GM13977 (cell line): ENCODE data around the gene CD46.

Experiments
- DNase-seq: peaks from one replicate; pipeline ENCODE4 v3.0.0; 2012; ENCODE audit warnings: low spot score
- CTCF ChIP-seq: IDR thresholded peaks from 2 replicates; pipeline ENCODE4 v1.5.1; 2012; ENCODE audit warnings: mild to moderate bottlenecking, control low read depth; ENCODE audit not compliant: insufficient read depth; ENCODE audit errors: extremely low read depth, missing control alignments
- in situ Hi-C: fragments of 300-500 bp; cut with MboI; formaldehyde crosslinking; loops from one replicate; pipeline ENCODE4 v1.12.0; 2022; ENCODE audit warnings: low sequenced_read_pairs, low pct_unique_long_range_greater_than_20kb, mixed read lengths, inconsistent platforms; ENCODE audit not compliant: unreplicated experiment

The CD46 gene

GRCh38 chr1:207830788-207831187, 78.9 kb downstream of the CD46 start:
- no peak for TF ChIP-seq CTCF
- in situ Hi-C loops: no loop called here
- DNase-seq: no peak

- in situ Hi-C loops: no loop called here
Measured at GRCh38 chr1:207831517-207832327, 79.9 kb downstream of the CD46 start.

GRCh38 chr1:207832796-207833195, 80.9 kb downstream of the CD46 start:
- no peak for TF ChIP-seq CTCF
- no peak for DNase-seq
- in situ Hi-C loops: no loop called here

More at GRCh38 chr1:207831517-207832327, 79.9 kb downstream of the CD46 start:
- no peak for TF ChIP-seq CTCF
- peak; percentile 78 for DNase-seq

GRCh38 chr1:207833381-207833780, 81.5 kb downstream of the CD46 start:
- TF ChIP-seq CTCF: no peak
- DNase-seq: no peak
- in situ Hi-C loops: no loop called here

- TF ChIP-seq CTCF: no peak
- DNase-seq: no peak
- in situ Hi-C loops: no loop called here
Measured at GRCh38 chr1:207833956-207834660, 82.3 kb downstream of the CD46 start.

GRCh38 chr1:207835958-207836357, 84.1 kb downstream of the CD46 start:
- DNase-seq: no peak
- in situ Hi-C loops: no loop called here
- TF ChIP-seq CTCF: no peak
